GM21381 (cell line): ENCODE results near the gene RGS5.

Experiments
- ATAC-seq: cut with Tn5 transposase; IDR thresholded peaks from one replicate; pipeline ENCODE4 v1.9.1; 2021; ENCODE audit warnings: mild to moderate bottlenecking, moderate library complexity; ENCODE audit not compliant: unreplicated experiment

Gene RGS5

DNA sequence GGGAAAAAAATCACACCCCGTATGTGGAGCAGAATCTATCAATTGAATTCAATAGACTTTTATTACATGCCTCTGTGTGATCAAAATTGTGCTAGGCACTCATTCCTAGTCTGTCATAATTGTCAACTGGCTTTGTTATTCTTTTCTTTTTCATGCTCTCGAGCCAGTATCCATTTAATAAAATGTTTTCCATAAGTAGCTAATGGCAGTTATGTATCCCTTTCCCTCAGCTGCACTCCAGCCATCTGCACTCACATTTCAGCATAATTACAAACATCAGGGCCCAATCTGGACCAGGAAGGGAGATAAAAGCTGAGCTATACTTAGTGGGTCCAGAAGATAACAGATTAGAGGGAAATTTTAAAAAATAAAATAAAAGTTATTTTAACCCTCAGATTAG lies 15.9 kb downstream of the RGS5 start:
- ATAC-seq, result no peak

- no peak for ATAC-seq
Measured at GRCh38 chr1:163182330-163182949, 20.3 kb downstream of the RGS5 start.

GRCh38 chr1:163178628-163179027 lies 24.1 kb downstream of the RGS5 start:
- no peak for ATAC-seq

DNA sequence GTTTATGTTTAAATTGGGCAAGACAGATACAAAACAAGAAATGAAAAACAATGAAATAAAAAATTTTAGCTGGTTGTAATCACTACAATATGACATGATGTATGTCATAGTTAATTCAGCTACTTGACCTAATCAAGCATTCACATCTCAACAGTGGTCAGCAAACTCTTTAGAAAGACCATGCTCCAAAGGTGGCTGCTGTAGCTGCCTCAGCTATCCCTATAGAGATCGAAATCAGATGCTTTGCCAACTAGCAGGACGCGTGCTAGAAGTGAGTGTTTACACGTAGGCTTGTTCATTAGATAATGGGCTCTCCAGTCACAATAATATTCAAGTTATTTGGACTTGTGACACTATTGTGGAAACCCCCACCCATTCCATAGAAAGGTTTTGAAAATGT lies 25.9 kb downstream of the RGS5 start:
- ATAC-seq, result no peak

DNA sequence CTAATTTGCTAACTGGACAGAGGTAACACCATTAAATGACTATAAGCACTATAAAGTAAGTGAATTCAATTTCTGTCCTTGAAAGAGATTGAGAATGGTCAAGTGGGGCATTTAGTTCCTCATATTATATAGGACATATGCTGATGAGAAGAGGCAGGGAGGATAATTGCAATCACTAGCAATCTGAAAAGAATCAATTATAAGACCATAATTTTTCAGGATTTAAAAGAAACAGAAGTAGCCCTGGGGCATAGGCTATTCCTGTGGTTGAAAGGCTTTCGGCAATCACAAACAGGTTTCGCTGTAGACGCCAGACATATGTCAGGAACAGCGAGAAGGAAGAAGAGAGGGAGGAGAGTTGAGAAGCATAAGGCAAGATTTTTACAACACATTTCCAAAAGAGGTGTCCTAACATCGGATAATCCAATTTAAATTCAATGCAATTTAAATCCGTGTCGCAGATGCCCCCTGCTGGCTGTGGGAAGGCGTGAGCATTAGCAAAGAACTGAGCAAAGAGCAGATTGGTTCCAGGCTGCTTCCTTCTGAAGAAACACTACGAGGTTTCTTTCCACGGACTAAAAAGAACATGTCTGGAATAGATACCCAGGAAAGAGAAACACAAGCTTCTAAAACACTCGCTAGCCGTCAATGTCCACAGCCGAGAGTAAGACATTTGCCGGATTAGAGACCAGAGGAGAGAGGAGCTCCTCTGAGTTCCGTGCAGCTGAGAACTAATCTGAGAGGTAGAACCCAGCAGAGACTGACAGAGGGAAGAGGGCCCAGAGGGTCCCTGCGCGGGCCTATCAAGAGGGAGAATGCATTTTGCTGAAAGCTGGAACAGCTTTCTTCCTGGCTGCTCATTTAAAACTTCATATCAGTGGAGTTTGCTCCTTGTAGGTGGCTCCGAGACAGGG lies 27.9 kb downstream of the RGS5 start:
- no peak for ATAC-seq

DNA sequence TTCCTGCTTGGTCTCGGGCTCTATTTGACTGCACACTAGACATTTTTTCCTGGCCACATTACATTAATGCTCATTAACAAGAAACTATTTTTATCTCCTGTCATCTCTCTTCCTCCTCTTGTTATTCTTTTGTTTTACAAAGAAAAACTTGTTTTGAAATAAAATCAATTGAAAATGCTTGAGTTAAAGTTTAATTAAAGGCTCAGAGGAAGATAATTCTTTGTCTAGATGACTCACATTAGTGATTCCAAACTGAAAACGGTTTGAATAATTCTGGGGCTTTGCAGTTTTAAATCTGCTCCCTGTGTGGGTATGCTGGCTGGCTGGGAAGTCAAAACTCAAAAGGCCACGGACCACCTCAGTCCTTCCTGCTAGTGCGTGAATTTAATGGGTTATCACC lies 29.6 kb downstream of the RGS5 start:
- no peak for ATAC-seq

DNA sequence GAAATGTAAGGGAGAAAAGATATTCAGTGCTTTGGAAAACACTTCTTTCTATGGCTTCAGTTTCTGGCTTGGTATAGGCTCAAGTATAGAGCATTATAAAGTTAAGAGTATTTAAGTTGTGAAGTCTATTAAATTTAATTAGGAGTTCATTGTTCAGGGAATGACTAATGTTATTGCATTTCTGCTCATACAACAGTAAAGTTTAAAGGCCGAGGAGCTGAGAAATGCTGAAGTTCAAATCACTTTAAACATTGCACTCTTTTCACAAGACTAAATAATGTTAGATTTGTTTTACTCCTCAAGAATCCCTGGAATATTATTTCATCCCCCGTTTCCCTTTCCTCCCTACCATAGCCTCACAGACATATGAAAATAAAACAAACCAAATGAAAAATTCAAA lies 30.1 kb downstream of the RGS5 start:
- no peak for ATAC-seq

- no peak for ATAC-seq
Measured at GRCh38 chr1:163171826-163172225, 30.9 kb downstream of the RGS5 start.

DNA sequence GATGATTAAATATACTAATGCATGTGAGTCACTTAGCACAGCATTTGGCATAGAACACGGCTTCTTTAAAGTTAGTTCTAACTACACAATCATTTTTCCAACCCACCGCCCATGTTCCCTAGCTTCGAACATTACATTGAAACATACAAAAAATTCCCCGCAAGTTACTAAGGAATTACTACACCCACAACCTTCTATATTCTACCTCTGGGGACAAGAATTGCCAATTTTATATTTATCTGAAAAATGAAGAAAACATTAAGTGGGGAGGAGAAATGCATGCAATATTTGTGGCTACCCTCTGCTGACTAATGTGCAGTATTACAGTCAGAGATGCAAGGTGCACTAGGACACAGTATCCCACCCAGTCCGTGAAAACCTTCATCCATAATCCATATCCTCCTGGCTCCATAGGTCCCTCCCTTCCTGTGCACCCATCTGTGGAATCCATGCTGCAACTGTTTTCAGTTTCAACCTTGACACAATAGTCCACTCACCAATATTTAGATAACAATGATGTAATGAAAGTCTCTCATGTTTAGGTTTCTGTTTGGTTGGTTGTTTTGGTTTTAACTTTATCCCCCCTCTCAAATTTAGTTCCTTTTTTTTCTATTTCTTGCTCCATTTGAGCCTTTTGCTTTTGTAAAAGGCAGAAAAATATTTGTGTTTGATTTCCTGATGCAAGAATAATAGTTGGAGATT lies 31.6 kb downstream of the RGS5 start:
- ATAC-seq, result no peak

DNA sequence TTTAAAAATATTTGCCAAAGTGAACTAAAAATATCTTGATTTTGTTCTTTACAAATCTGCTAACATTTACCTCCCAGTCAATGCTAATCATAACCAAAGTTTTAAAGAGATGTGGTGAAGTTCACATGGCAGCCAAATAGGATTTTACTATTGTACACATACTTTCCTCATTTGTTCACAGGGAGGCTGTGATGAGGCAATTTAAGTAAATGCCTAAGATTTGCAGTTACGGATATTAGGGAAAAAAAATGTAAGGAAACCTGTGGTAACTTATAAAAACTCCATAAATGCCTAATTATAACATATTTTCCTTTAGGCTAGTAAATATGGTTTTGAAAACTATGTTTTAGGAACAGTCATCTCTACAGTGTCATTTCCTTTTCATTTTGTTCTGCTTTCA lies 32.4 kb downstream of the RGS5 start:
- no peak for ATAC-seq

DNA sequence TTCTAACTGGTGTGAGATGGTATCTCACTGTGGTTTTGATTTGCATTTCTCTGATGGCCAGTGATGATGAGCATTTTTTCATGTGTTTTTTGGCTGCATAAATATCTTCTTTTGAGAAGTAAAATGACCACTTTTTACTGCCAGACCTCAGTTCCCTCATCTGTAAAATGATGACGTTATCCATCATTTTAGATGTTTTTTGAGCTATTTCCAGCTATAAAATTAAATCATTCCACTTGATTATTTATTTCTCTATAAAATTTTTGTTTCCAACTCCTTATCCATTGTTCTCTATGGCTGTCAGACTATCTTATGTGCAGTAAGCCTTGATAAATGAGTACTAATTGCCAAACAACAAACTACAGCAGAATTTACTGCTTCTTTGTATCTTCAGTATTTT lies 33.2 kb downstream of the RGS5 start:
- ATAC-seq, result no peak

- no peak for ATAC-seq
Measured at GRCh38 chr1:163168053-163168452, 34.7 kb downstream of the RGS5 start.

DNA sequence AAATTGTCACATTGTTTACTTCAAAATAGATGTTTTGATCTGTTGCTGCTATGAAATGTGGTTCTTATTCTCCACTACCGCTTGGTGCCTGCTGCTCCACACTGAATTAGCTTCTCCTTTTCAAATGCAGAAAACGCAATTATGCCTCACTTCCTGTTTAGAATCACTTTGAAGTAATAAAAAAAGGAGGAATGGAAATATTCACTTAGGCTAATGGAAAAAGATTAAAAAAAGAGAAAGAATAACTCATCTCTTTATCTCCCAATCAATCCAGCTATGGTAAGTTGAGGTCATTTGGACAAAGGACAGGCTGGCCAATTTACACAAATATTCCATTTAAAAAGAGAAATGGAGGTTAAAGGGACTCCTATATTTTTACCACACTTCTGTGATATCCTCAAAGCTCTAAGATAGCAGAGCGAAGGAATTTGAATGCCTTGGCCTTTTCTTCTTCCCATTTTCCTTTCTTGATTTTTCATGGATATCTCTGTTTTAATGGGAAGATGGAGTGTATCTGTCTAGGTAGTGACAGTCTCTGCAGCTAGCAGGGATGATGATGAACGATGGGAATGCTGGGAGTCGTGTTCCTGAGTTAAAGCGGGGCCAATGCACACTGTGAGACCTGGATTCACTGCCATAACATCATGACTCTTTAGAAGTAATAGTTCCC lies 35.7 kb downstream of the RGS5 start:
- no peak for ATAC-seq

DNA sequence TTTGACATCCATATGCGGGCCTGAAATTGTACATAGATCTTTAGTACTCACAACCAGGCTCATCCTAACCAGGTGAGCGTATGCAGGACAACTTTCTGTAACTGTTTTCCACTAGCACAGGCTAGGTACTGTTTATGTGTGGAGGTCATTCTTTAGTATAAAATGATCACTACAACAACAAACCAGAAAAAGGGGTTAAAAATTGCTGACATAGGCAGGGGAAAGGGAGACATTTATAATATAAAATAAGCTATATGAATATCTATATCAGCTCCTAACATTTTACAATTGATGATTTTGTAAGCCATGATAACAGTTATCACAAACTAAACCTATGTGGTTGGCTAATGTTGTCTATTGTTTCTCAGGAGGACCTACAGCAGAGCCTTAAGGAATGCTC lies 37.6 kb downstream of the RGS5 start:
- ATAC-seq, result no peak

DNA sequence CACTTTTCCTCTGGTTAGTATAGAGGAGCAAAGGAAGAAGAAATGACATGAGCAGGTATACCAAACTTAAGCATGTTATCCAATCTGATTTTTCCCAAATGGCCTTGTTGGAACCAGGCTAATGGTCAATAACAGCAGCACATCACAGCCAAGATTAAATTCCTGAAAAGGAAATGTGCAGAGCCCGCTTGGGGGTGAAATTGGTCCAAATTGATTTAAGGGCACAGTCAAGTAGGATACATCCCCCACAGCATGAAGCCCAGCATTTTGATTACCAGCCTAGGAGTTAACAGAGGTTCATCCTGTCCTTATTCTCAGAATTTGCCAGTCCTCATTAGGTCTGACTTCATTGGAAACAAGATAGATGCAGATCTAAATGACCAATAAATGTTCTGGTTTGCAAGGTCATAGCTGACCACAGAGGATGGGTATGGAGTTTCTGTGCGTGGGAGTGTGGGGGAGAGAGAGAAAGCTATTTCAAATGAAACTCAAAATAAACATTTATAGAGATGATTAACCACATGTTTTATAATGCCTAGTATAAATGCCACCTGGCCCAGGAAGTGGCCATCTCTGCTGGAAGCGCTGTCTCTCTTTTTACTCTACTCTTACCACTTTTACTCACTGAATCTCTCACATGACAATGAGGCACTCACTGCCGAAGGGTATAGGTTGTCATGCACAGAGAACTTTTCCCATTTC lies 38.7 kb downstream of the RGS5 start:
- no peak for ATAC-seq

DNA sequence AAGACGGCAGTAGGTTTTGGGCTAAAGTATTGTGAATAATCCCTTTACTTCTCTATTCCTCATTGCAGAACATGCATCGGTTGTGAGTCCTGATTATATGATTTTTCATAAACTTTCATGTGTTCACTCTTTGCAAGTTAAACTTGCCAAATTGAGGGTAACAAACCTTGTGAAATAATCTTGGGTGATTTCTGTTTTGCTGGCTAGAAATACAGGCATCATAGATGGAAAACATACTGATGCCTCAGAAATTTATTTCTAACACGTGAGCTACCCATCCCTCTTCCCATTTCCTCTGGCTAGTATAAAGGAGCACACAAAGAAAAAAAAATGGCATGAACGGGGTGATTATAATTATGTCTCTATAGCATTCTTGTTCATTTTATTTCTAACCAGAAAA lies 39.6 kb downstream of the RGS5 start:
- ATAC-seq, result no peak

GRCh38 chr1:163162381-163162914 lies 40.3 kb downstream of the RGS5 start:
- no peak for ATAC-seq

- ATAC-seq, result no peak
Measured at GRCh38 chr1:163161841-163162240, 40.9 kb downstream of the RGS5 start.

DNA sequence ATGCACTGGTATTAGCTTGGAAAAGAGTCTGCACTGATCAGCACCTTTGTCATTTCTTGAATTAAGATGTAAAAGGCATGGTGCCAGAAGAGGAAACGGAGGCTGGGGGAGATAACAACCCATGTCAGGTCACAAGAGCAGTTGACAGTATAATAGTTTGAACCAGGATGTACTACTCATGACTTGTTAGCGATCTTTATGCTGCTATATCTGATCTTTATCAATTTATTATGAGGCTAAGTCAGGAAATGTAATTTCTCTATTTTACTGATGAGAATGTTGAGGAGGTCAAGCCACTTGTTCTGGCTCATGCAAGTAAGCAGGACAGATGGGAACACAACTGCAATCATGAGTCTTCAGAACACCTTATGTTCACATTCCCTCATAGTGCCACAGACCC lies 41.4 kb downstream of the RGS5 start:
- no peak for ATAC-seq

DNA sequence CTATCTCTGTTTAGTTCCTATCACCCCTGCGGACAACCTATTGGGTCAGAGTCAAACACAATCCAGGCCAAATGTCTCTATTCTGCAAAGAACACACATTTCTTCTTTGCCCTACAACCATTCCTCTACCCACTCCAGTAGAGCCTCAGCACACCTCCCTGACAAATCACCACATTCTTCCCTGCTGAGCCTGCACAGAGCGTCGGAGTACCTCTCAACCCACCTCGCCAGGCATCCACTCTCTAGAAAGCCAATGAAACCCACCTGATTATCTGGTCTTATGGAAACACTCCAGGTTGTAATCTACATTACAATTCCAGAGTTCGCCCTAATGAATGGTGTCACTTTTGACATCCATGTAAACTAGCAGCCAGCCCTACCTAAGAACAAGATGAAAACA lies 47.1 kb downstream of the RGS5 start:
- no peak for ATAC-seq

DNA sequence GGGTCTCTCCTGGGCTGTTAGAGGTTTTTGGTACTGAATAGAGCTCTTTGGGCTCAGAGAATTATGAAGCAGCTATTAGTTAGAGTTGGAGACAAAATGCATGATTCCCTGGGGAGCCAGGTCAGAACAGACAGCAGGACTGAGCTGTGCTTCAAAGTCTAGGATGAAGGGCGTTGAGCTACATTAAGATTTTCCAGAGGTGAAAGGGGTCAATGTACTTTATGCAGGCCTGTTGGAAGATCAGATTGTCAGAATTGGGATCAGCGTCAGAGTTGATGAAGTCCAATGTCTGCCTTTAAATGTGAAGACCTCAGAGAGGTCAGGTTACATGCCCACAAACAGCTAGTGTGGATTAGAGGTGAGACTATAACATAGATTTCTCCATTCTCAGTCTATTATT lies 53.8 kb downstream of the RGS5 start:
- ATAC-seq, result no peak
